HG03354 (cell line): ENCODE results near the gene TRIM45.
"Not testable (repeated sequence)": the region's sequence is repeated elsewhere in the genome, so short reads cannot be mapped to it uniquely, and the experiment has no call there.

Source experiments
- ATAC-seq: cut with Tn5 transposase; IDR thresholded peaks from one replicate; pipeline ENCODE4 v1.9.1; 2021; ENCODE audit warnings: mild to moderate bottlenecking; ENCODE audit not compliant: unreplicated experiment, poor library complexity, severe bottlenecking

Gene TRIM45

GRCh38 chr1:117121589-117122329, at the start of gene TRIM45:
TRIM45 (minus strand) TSS chr1:117121749; CDS start chr1:117121201, 548 bp downstream.
- peak; percentile 89 for ATAC-seq

GRCh38 chr1:117169871-117170596, 48.5 kb upstream of the TRIM45 start:
- no peak for ATAC-seq

DNA sequence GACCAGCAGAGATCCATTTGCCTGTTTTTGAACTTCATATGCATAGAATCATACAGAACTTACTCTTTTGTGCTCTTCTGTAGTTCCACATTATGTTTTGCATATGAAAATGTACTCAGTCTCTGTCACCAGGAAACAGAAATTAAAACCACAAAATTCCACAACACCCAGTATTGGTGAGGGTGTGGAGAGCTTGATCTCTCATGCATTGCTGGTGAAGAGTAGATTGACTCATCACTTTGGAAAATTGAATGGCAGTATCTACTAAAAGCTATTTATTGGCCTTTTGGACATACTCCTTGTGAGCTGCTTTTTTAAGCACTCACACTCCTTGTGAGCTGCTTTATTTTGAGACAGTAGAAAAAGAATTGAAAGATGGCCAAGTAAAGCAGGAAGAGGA, 45.9 kb upstream of the TRIM45 start:
- no peak for ATAC-seq

- no peak for ATAC-seq
These were observed 44.5 kb upstream of the TRIM45 start for GRCh38 chr1:117166076-117166475.

DNA sequence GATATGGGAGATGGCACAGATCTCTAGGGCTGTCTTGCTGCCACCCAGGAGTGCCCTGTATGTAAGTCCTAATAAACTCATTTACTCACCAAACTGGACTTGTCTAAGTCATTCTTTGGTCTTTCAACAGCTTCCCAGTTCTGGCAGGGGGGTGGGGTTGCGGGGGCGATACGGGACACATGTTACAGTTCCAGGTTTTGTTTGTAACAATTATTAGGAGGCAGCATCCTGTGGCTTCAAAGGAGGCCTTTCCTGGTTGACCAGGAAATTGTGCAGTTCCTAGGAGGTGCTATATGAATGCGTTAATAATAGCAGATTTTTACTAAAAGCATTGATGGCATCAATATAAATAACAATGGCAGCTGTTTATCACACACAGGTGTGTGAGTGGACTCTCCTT, 42.7 kb upstream of the TRIM45 start:
- ATAC-seq, result no peak

GRCh38 chr1:117162816-117163215, 41.3 kb upstream of the TRIM45 start:
- ATAC-seq, result no peak

- ATAC-seq, result no peak
These were observed 40.3 kb upstream of the TRIM45 start for GRCh38 chr1:117161887-117162286.

- not testable (repeated sequence) for ATAC-seq
These were observed 29.8 kb upstream of the TRIM45 start for GRCh38 chr1:117151305-117151704.

- no peak for ATAC-seq
These were observed 28.8 kb upstream of the TRIM45 start for GRCh38 chr1:117150316-117150715.

DNA sequence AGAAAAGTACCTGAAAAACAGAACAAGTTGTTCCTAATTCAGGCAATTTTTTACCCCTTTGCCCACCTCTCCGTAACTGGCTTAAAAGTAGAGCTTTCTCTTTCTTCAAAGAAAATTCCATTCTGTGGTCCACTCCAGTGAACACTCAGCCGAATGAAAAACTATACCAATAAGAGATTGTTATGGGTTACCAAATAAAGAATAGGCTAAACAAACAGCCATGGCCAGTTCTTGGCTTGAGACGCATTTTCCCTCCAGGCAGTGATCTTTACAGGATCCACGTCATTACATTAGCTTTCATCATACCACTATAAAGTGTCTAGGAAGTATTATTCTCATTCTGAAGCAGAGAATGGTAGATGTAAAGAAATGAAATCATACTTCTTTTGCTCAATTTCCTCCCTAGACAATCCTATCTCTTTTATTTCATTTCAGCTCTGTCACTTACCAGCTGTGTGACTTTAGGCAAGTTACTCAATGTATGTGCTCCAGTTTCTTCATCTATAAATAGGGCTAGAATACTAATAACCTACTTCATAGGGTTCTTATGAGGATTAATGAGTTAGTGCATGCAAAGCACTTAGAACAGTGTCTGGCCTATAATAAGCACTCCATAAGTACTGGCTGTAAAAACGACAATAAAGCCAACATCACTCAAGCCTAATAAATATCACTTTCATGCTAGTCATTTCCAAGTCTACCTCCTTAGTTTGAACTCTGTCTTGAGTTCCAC, 26.5 kb upstream of the TRIM45 start:
- no peak for ATAC-seq

- ATAC-seq, result no peak
These were observed 25.8 kb upstream of the TRIM45 start for GRCh38 chr1:117147341-117147831.

GRCh38 chr1:117146575-117147340, 25.2 kb upstream of the TRIM45 start:
- no peak for ATAC-seq

DNA sequence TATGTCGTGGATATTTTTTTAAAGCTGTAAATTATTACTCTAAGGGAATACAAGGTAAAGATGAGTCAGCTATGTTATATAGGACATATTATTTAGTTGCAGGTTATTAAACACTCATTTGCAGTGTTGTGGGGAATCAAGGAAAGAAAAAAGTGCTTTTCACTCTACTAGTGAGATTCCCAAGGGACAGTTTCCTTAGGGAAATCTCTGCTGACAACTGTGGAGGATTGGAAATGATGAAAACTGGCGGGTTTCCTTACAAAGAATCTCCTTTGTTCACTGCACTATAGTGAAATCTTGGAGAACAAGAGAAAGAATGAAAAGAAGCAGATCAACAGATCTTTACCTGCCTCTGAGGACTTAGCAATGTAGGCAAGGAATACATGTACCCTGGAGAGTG, 24.5 kb upstream of the TRIM45 start:
- no peak for ATAC-seq

GRCh38 chr1:117143871-117144270, 22.3 kb upstream of the TRIM45 start:
- ATAC-seq, result no peak

DNA sequence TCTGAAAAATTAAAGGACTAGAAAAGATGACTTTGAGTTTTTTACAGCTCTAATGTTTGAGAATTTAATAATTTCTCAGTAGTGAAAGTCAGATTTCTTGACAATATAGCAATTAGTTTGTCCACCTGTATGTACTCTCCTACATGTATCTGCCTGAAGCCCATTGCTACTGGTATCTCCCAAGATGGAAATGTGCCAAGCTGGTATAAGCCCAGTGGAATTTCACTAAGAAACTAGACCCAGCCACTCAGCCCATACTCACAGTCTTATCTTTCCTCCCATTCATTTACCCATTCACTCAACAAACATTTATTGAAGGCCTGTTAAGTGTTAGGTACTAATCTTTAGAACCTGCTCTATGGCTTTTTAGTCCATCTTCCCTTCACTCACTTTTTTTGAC, 21.6 kb upstream of the TRIM45 start:
- ATAC-seq, result no peak

DNA sequence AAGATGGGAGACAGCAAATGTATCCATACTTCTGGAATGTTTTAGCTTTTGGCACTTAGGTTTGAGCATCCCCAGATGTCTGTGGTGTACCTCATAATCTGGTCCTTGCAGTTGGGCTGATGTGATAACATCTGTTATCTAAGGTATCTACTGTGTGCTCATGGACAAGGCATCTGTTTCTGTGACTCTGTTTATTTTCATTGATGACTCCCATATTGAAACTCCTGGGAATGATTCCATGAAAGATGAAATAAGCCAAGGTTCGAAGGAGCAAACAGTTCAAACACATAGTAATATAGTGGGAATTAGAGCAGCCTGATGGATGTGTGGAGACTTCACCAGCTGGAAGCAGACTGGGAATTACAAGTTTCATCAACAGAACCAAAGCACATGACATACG, 20.7 kb upstream of the TRIM45 start:
- no peak for ATAC-seq

GRCh38 chr1:117138561-117138960, 17.0 kb upstream of the TRIM45 start:
- no peak for ATAC-seq

- no peak for ATAC-seq
These were observed 16.6 kb upstream of the TRIM45 start for GRCh38 chr1:117138106-117138505.

- no peak for ATAC-seq
These were observed 15.8 kb upstream of the TRIM45 start for GRCh38 chr1:117137281-117137855.
